ENCODE results near the gene FAM163B. TPM values are rescaled to one million over a fixed set of nuclear protein-coding genes. Genes with fewer than 3 reads are reported as not detected.

The FAM163B gene
- total and polyA plus RNA-seq, 4 donors = 2.1 to 4.0 (median 3.4) TPM

GRCh38 chr9:133655701-133656100 is 46.5 kb upstream of the FAM163B start:
- H3K4me1 ChIP-seq (ENCODE audit: control insufficient read depth in 4 of 4, insufficient read depth in 4 of 4, low read length in 3 of 4) = peaks cover 15 to 40% (median 37%) of the 10 kb centered on the region in 4 donors
- no peak overlapping the region for H3K4me3 ChIP-seq (ENCODE audit: low read depth in 1 of 3, low read length in 3 of 3)
- no peak overlapping the region for H3K9ac ChIP-seq (ENCODE audit: low read depth in 1 of 2, low read length in 2 of 2)
- no peaks in the 10 kb centered on the region for H3K27me3 ChIP-seq (ENCODE audit: control insufficient read depth in 4 of 4, insufficient read depth in 4 of 4, low read length in 3 of 4)
- no peak overlapping the region for H3K27ac ChIP-seq (ENCODE audit: low read depth in 1 of 2, low read length in 2 of 2)
- TF ChIP-seq, protein P1, sequence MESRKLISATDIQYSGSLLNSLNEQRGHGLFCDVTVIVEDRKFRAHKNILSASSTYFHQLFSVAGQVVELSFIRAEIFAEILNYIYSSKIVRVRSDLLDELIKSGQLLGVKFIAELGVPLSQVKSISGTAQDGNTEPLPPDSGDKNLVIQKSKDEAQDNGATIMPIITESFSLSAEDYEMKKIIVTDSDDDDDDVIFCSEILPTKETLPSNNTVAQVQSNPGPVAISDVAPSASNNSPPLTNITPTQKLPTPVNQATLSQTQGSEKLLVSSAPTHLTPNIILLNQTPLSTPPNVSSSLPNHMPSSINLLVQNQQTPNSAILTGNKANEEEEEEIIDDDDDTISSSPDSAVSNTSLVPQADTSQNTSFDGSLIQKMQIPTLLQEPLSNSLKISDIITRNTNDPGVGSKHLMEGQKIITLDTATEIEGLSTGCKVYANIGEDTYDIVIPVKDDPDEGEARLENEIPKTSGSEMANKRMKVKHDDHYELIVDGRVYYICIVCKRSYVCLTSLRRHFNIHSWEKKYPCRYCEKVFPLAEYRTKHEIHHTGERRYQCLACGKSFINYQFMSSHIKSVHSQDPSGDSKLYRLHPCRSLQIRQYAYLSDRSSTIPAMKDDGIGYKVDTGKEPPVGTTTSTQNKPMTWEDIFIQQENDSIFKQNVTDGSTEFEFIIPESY (IDR thresholded peaks at IDR 0.05) = no peak
- TF ChIP-seq RAD21 (IDR thresholded peaks at IDR 0.05) (no peak), HNF4G (IDR thresholded peaks at IDR 0.05) (no peak), GABPA (IDR thresholded peaks at IDR 0.05 in 1 of 2, conservative IDR thresholded peaks at IDR 0.05 in 1 of 2) (no peak), YY1 (IDR thresholded peaks at IDR 0.05) (no peak), FOXA1 (IDR thresholded peaks at IDR 0.05) (no peak), JUND (IDR thresholded peaks at IDR 0.05) (no peak), MAX (IDR thresholded peaks at IDR 0.05) (no peak)
- WGBS = 80% methylated on average over 14 of the region's 14 CpGs
- no peaks in the 10 kb centered on the region for H3K9me3 ChIP-seq (ENCODE audit: control insufficient read depth in 4 of 4, low read length in 3 of 4)
- no peaks in the 10 kb centered on the region for H3K36me3 ChIP-seq (ENCODE audit: control insufficient read depth in 4 of 4, insufficient read depth in 3 of 4, low read depth in 1 of 4, low read length in 3 of 4)
- no peak for DNase-seq (ENCODE audit: low spot score)

DNA sequence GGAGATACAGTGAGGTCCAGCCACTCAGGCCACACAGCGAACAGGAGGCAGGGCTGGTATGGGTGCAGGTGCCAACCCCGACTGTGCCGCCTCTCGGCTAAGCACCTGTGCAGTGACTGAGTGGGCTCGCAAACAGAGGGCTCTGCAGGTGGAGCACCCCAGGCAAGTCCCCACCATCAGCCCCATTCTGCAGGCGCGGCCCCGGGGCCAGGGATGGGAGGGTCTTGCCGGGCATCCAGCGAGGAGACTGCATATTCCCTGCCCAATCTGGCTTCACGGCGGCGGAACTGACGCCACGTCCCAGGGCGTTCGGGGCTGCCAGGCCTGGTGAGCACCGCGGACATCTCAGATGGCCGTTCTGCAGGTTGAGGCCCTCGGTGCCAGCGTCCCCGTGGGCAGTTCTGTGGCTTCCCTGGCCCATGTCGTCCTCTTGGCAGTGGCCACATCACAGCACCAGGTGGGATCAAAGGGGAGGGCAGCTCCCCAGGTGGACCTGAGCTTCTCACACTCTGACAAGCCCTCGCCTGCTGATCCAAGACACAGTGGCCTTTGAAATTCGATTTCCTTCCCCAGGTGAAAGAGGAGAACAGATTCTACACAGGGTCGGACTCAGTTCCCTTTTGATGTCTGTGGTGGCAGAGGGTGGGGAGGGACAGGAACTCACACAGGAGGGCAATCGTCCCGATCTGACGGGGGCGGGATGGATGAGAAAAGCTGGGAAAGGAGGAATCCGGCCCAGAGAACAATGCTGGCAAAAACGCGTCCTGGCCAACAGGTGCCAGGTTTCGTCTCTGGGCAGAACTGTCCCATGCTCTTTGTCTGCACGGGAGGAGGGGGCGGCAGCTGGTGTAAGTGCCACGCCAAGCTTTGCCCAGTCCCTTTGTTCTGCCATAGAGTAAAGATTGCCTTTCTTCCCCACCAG is 45.8 kb upstream of the FAM163B start:
- WGBS = 77% methylated on average over 38 of the region's 38 CpGs
- Histone ChIP-seq H3K9me3 (ENCODE audit: control insufficient read depth in 4 of 4, low read length in 3 of 4) (no peaks in the 10 kb centered on the region), H3K4me3 (ENCODE audit: low read depth in 1 of 3, low read length in 3 of 3) (no peak overlapping the region), H3K9ac (ENCODE audit: low read depth in 1 of 2, low read length in 2 of 2) (no peak overlapping the region), H3K27me3 (ENCODE audit: control insufficient read depth in 4 of 4, insufficient read depth in 4 of 4, low read length in 3 of 4) (no peaks in the 10 kb centered on the region), H3K27ac (ENCODE audit: low read depth in 1 of 2, low read length in 2 of 2) (no peak overlapping the region), H3K36me3 (ENCODE audit: control insufficient read depth in 4 of 4, insufficient read depth in 3 of 4, low read depth in 1 of 4, low read length in 3 of 4) (no peaks in the 10 kb centered on the region), H3K4me1 (ENCODE audit: control insufficient read depth in 4 of 4, insufficient read depth in 4 of 4, low read length in 3 of 4) (peaks cover 15 to 34% (median 30%) of the 10 kb centered on the region in 4 donors)
- TF ChIP-seq REST (IDR thresholded peaks at IDR 0.05) = no peak
- no peak for TF ChIP-seq NR2F2 (IDR thresholded peaks at IDR 0.05)
- no peak for TF ChIP-seq TAF1 (conservative IDR thresholded peaks at IDR 0.05)
- TF ChIP-seq, protein P1 (IDR thresholded peaks at IDR 0.05) = no peak
- no peak for TF ChIP-seq MAX (IDR thresholded peaks at IDR 0.05)
- no peak for TF ChIP-seq FOXA1 (IDR thresholded peaks at IDR 0.05)
- no peak for TF ChIP-seq HNF4G (IDR thresholded peaks at IDR 0.05)
- no peak for TF ChIP-seq SP1 (IDR thresholded peaks at IDR 0.05)
- no peak for TF ChIP-seq HNF4A (conservative IDR thresholded peaks at IDR 0.05)
- TF ChIP-seq EGR1 (IDR thresholded peaks at IDR 0.05; ENCODE audit: low read depth in 2 of 2) = no peak
- no peak for TF ChIP-seq GABPA (IDR thresholded peaks at IDR 0.05 in 1 of 2, conservative IDR thresholded peaks at IDR 0.05 in 1 of 2)
- DNase-seq (ENCODE audit: low spot score) = no peak

Data from liver (tissue), 9 donors.